ENCODE measurements around the gene TCF7L1. TPM values are rescaled to one million over a fixed set of nuclear protein-coding genes. Genes with fewer than 3 reads are reported as not detected.

Gene TCF7L1
- total and polyA plus RNA-seq, 2 of the 13 experiments (the other 11 are each of a cell fraction or from before 2014, with no cell fraction given): 0.04 to 0.15 TPM

DNA sequence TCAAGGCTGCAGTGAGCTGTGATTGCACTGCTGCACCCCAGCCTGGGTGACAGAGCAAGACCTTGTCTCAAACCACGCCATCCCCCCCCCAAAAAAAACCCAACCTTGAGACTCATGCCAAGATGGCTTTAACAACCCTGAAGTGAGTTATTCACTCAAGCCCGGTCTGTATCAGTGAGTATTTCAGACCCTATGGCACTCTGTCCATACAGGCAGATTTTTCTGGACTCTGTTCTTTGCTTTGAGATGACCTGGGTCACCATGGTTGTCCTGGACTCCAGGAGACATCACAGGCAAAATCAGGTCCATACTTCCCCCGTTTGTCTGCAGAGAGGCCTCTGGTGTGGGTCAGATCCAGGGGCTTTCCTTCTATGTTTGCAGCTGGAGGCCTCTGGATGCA is 102.9 kb downstream of the TCF7L1 start:
- Histone ChIP-seq H2AFZ (ENCODE audit: low read length) (no peak overlapping the region), H3K4me2 (ENCODE audit: low read depth, low read length) (no peak overlapping the region), H3K27ac (ENCODE audit: extremely low read length, insufficient read depth, low read length) (no peak overlapping the region), H3K9me3 (ENCODE audit: low read length) (no peaks in the 10 kb centered on the region), H3K4me1 (ENCODE audit: insufficient read depth, low read length) (no peaks in the 10 kb centered on the region), H3K4me3 (replicated peaks in 1 of 3; ENCODE audit: insufficient read depth in 1 of 3, low read depth in 2 of 3, low read length in 3 of 3) (no peak overlapping the region), H3K36me3 (replicated peaks in 1 of 2; ENCODE audit: control insufficient read depth in 1 of 2, insufficient read depth in 2 of 2, low read length in 2 of 2) (no peaks in the 10 kb centered on the region), H3K27me3 (ENCODE audit: control insufficient read depth in 1 of 2, insufficient read depth in 2 of 2, low read length in 2 of 2) (peaks cover 0 to 19% of the 10 kb centered on the region in 2 experiments; a peak in 2 of 5 replicates), H3K9ac (ENCODE audit: insufficient read depth, low read depth, low read length) (no peak overlapping the region), H3K79me2 (ENCODE audit: insufficient read depth, low read length) (no peaks in the 10 kb centered on the region), H4K20me1 (ENCODE audit: insufficient read depth, low read length) (no peaks in the 10 kb centered on the region)
- FAIRE-seq (no peak), ATAC-seq (no peak; the same call in 2 of the 3 replicates), DNase-seq (ENCODE audit: low spot score) (no peak)
- ChIA-PET CTCF (ENCODE audit: low intra/inter-chr PET ratio, low total read pairs) (no interaction called here), POLR2A (no interaction called here)
- 0% methylated on average over 3 of the region's 3 CpGs for WGBS (ENCODE audit: low lambda C conversion rate)
- BruUV-seq (replicated peaks): no TSS peak
- in situ Hi-C loops (cut with HindIII; ENCODE audit: extremely low pct_ligation_motif_present, low pct_unique_long_range_greater_than_20kb) (no loop called here), intact Hi-C loops (cut with micrococcal nuclease; ENCODE audit: unreplicated experiment) (no loop called here)
- TF ChIP-seq AGO1 (IDR thresholded peaks at IDR 0.05; ENCODE audit: low read depth, low read length, poor library complexity, severe bottlenecking) (no peak), DMAP1 (CRISPR knock-in tag; IDR thresholded peaks at IDR 0.05) (no peak), ZFP62 (CRISPR knock-in tag; IDR thresholded peaks at IDR 0.05) (no peak), AGO2 (optimal IDR thresholded peaks at IDR 0.05; ENCODE audit: low read depth, low read length) (no peak), SP4 (CRISPR knock-in tag; IDR thresholded peaks at IDR 0.05) (no peak), FOXA1 (IDR thresholded peaks at IDR 0.05) (no peak), FOXA1 (CRISPR knock-in tag; IDR thresholded peaks at IDR 0.05) (no peak), MEIS1 (CRISPR knock-in tag; IDR thresholded peaks at IDR 0.05; ENCODE audit: borderline replicate concordance) (no peak), ESRRA (CRISPR knock-in tag; IDR thresholded peaks at IDR 0.05; ENCODE audit: low read depth) (no peak), ARID3A (IDR thresholded peaks at IDR 0.05; ENCODE audit: low read depth, low read length) (no peak), ZNF598 (CRISPR knock-in tag; IDR thresholded peaks at IDR 0.05; ENCODE audit: borderline replicate concordance) (no peak), ZNF138 (CRISPR knock-in tag; IDR thresholded peaks at IDR 0.05; ENCODE audit: low read depth) (no peak), MTA1 (CRISPR knock-in tag; IDR thresholded peaks at IDR 0.05; ENCODE audit: borderline replicate concordance) (no peak), HNRNPUL1 (IDR thresholded peaks at IDR 0.05; ENCODE audit: low read depth, low read length) (no peak)
- TF ChIP-seq, protein P1, sequence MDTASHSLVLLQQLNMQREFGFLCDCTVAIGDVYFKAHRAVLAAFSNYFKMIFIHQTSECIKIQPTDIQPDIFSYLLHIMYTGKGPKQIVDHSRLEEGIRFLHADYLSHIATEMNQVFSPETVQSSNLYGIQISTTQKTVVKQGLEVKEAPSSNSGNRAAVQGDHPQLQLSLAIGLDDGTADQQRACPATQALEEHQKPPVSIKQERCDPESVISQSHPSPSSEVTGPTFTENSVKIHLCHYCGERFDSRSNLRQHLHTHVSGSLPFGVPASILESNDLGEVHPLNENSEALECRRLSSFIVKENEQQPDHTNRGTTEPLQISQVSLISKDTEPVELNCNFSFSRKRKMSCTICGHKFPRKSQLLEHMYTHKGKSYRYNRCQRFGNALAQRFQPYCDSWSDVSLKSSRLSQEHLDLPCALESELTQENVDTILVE (CRISPR knock-in tag; IDR thresholded peaks at IDR 0.05): no peak
- TF ChIP-seq, protein P2, sequence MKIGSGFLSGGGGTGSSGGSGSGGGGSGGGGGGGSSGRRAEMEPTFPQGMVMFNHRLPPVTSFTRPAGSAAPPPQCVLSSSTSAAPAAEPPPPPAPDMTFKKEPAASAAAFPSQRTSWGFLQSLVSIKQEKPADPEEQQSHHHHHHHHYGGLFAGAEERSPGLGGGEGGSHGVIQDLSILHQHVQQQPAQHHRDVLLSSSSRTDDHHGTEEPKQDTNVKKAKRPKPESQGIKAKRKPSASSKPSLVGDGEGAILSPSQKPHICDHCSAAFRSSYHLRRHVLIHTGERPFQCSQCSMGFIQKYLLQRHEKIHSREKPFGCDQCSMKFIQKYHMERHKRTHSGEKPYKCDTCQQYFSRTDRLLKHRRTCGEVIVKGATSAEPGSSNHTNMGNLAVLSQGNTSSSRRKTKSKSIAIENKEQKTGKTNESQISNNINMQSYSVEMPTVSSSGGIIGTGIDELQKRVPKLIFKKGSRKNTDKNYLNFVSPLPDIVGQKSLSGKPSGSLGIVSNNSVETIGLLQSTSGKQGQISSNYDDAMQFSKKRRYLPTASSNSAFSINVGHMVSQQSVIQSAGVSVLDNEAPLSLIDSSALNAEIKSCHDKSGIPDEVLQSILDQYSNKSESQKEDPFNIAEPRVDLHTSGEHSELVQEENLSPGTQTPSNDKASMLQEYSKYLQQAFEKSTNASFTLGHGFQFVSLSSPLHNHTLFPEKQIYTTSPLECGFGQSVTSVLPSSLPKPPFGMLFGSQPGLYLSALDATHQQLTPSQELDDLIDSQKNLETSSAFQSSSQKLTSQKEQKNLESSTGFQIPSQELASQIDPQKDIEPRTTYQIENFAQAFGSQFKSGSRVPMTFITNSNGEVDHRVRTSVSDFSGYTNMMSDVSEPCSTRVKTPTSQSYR (CRISPR knock-in tag; IDR thresholded peaks at IDR 0.05; ENCODE audit: borderline replicate concordance): no peak
- TF ChIP-seq, protein P3, sequence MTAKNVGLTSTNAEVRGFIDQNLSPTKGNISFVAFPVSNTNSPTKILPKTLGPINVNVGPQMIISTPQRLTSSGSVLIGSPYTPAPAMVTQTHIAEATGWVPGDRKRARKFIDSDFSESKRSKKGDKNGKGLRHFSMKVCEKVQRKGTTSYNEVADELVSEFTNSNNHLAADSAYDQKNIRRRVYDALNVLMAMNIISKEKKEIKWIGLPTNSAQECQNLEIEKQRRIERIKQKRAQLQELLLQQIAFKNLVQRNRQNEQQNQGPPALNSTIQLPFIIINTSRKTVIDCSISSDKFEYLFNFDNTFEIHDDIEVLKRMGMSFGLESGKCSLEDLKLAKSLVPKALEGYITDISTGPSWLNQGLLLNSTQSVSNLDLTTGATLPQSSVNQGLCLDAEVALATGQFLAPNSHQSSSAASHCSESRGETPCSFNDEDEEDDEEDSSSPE (CRISPR knock-in tag; IDR thresholded peaks at IDR 0.05): no peak

Measured in HepG2 (cell line).